Measurements from ENCODE around the gene FAM124B. TPM values are rescaled to one million over a fixed set of nuclear protein-coding genes. Genes with fewer than 3 reads are reported as not detected.

Gene FAM124B
- polyA plus RNA-seq, 1 of the 3 experiments (the other 2 are of a cell fraction): not detected

DNA sequence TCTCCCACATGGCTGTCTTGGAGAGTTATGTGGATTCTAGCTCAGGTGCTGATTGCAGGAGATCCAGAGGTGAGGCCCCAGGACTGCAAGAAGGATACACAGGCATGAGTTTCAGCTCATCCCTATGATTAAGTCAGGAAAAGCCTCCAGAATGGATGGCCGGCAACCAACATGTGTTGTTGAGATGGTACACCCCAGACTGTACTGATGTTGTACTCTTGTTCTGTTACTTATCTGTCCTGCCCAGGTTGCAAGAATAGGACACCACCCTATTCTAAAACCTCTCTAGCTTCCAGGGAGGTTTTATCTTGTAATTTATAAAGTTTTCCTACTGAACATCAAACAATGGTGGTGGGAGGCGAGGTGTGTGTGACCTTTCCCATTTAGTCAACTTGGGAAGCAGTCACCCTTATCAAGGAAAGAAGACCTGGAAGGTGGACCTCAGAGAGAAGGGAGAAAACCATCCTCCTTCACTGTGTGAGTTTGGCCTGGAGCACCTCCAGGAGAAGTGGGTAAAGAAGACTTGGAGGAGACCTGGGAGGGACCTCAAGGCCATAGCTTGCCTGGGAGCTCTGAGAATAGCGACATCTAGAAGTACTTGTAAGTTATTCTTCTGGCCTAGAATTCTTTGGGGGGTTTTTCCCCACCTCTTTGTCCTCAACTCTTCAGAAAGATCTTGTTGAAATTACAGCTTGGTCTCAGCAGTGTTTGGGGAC, 8.6 kb downstream of the FAM124B start:
- Histone ChIP-seq H3K4me1 (ENCODE audit: control insufficient read depth in 1 of 2, insufficient read depth in 2 of 2, low read depth in 1 of 2, low read length in 1 of 2) (no peaks in the 10 kb centered on the region), H4K20me1 (ENCODE audit: insufficient read depth) (no peaks in the 10 kb centered on the region), H3F3A (replicated peaks; ENCODE audit: insufficient read depth) (no peaks in the 10 kb centered on the region), H3K4me3 (ENCODE audit: low read depth in 2 of 2, low read length in 1 of 2) (no peak overlapping the region), H3K9me2 (no peaks in the 10 kb centered on the region), H3K4me2 (no peak overlapping the region), H2AFZ (ENCODE audit: low read depth) (no peak overlapping the region), H3K27ac (ENCODE audit: low read depth in 2 of 2, low read length in 1 of 2) (no peak overlapping the region), H3K27me3 (ENCODE audit: insufficient read depth) (no peaks in the 10 kb centered on the region; the same call in 1 of the 2 replicates), H3K9me3 (no peaks in the 10 kb centered on the region), H3K36me3 (replicated peaks in 1 of 2; ENCODE audit: control insufficient read depth in 1 of 2, insufficient read depth in 2 of 2, low read length in 1 of 2) (no peaks in the 10 kb centered on the region), H3K79me2 (ENCODE audit: insufficient read depth) (no peaks in the 10 kb centered on the region), H3K9ac (no peak overlapping the region)
- 53% methylated on average over 3 of the region's 3 CpGs for WGBS (ENCODE audit: low lambda C conversion rate)
- TF ChIP-seq ELF1 (IDR thresholded peaks at IDR 0.05) (no peak), EZH2phosphoT487 (IDR thresholded peaks at IDR 0.05; ENCODE audit: borderline replicate concordance, low read depth) (no peak), RXRA (IDR thresholded peaks at IDR 0.05; ENCODE audit: borderline replicate concordance, low read depth) (no peak), RCOR1 (IDR thresholded peaks at IDR 0.05; ENCODE audit: low read length) (no peak), CHD2 (IDR thresholded peaks at IDR 0.05; ENCODE audit: low read length, partially characterized antibody) (no peak), SMC3 (IDR thresholded peaks at IDR 0.05; ENCODE audit: low read depth, low read length) (no peak), RAD21 (IDR thresholded peaks at IDR 0.05; ENCODE audit: low read length) (no peak), FOXJ3 (CRISPR knock-in tag; IDR thresholded peaks at IDR 0.05) (no peak), TAF1 (IDR thresholded peaks at IDR 0.05; ENCODE audit: borderline replicate concordance, low read depth, low read length) (no peak), MXI1 (IDR thresholded peaks at IDR 0.05; ENCODE audit: low read depth, low read length) (no peak), TCF12 (IDR thresholded peaks at IDR 0.05) (no peak), YY1 (IDR thresholded peaks at IDR 0.05; ENCODE audit: low read depth) (no peak), NFIC (IDR thresholded peaks at IDR 0.05; ENCODE audit: borderline replicate concordance) (no peak), POLR2AphosphoS5 (IDR thresholded peaks at IDR 0.05; ENCODE audit: low read depth, low read length) (no peak), FOXM1 (IDR thresholded peaks at IDR 0.05; ENCODE audit: low read depth) (no peak)
- TF ChIP-seq, protein P1, sequence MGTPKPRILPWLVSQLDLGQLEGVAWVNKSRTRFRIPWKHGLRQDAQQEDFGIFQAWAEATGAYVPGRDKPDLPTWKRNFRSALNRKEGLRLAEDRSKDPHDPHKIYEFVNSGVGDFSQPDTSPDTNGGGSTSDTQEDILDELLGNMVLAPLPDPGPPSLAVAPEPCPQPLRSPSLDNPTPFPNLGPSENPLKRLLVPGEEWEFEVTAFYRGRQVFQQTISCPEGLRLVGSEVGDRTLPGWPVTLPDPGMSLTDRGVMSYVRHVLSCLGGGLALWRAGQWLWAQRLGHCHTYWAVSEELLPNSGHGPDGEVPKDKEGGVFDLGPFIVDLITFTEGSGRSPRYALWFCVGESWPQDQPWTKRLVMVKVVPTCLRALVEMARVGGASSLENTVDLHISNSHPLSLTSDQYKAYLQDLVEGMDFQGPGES (IDR thresholded peaks at IDR 0.05; ENCODE audit: low read depth, low read length): no peak
- POLR2A ChIA-PET: no interaction called here
- CTCF ChIA-PET: interaction anchor here (0.9 to 2.2 kb wide), 3 partner anchors 12 to 56 kb away, joined by 3 to 8 read pairs (median 3); no protein-coding TSS in a partner anchor
- DNase-seq: no peak

DNA sequence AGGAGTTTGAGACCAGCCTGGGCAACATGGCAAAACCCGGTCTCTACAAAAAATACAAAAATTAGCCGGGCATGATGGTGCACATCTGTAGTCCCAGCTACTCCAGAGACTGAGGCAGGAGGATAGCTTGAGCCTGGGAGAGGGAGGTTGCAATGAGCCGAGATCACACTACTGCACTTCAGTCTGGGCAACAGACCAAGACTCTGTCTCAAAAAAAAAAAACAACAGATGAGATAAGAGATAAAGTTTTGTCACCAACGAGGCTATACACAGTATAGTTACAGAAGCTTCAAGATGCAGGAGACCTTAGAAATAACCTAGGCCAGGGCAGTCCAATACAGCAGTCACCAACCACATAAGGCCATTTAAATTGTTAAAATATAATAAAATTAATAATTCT, 9.4 kb downstream of the FAM124B start:
- Histone ChIP-seq H3K9me3 (no peaks in the 10 kb centered on the region), H3F3A (replicated peaks; ENCODE audit: insufficient read depth) (no peaks in the 10 kb centered on the region), H3K27ac (ENCODE audit: low read depth in 2 of 2, low read length in 1 of 2) (no peak overlapping the region), H2AFZ (ENCODE audit: low read depth) (no peak overlapping the region), H3K4me2 (no peak overlapping the region), H3K9ac (no peak overlapping the region), H4K20me1 (ENCODE audit: insufficient read depth) (no peaks in the 10 kb centered on the region), H3K36me3 (replicated peaks in 1 of 2; ENCODE audit: control insufficient read depth in 1 of 2, insufficient read depth in 2 of 2, low read length in 1 of 2) (no peaks in the 10 kb centered on the region), H3K4me3 (ENCODE audit: low read depth in 2 of 2, low read length in 1 of 2) (no peak overlapping the region), H3K79me2 (ENCODE audit: insufficient read depth) (no peaks in the 10 kb centered on the region), H3K9me2 (no peaks in the 10 kb centered on the region), H3K4me1 (ENCODE audit: control insufficient read depth in 1 of 2, insufficient read depth in 2 of 2, low read depth in 1 of 2, low read length in 1 of 2) (no peaks in the 10 kb centered on the region), H3K27me3 (ENCODE audit: insufficient read depth) (no peaks in the 10 kb centered on the region; the same call in 1 of the 2 replicates)
- TF ChIP-seq MXI1 (IDR thresholded peaks at IDR 0.05; ENCODE audit: low read depth, low read length) (no peak), RXRA (IDR thresholded peaks at IDR 0.05; ENCODE audit: borderline replicate concordance, low read depth) (no peak), ELF1 (IDR thresholded peaks at IDR 0.05) (no peak), RAD21 (IDR thresholded peaks at IDR 0.05; ENCODE audit: low read length) (no peak), EP300 (IDR thresholded peaks at IDR 0.05; ENCODE audit: borderline replicate concordance in 1 of 2, low read depth in 1 of 2, low read length in 1 of 2) (no peak), RFX5 (IDR thresholded peaks at IDR 0.05; ENCODE audit: low read length) (no peak), GATA2 (CRISPR knock-in tag; IDR thresholded peaks at IDR 0.05) (no peak), USF1 (IDR thresholded peaks at IDR 0.05; ENCODE audit: borderline replicate concordance, low read depth) (no peak)
- POLR2A ChIA-PET: no interaction called here
- CTCF ChIA-PET: interaction anchor here (0.9 to 2.2 kb wide), 3 partner anchors 13 to 57 kb away, joined by 3 to 8 read pairs (median 3); no protein-coding TSS in a partner anchor
- WGBS (ENCODE audit: low lambda C conversion rate): 61% methylated on average over 4 of the region's 4 CpGs
- no peak for DNase-seq
